GM12874 (cell line): ENCODE data around the gene RGL1.

Experiments used
- CTCF ChIP-seq: IDR thresholded peaks from 2 replicates; pipeline ENCODE4 v1.5.1; 2011; ENCODE audit warnings: low read depth, mild to moderate bottlenecking, control low read depth, low read length, moderate library complexity; ENCODE audit not compliant: insufficient read depth

The RGL1 gene

GRCh38 chr1:183961132-183961531 is 156.2 kb downstream of the RGL1 start:
- TF ChIP-seq CTCF: no peak

GRCh38 chr1:183962903-183963302 is 158.0 kb downstream of the RGL1 start:
- no peak for TF ChIP-seq CTCF

GRCh38 chr1:183965726-183966125 is 160.8 kb downstream of the RGL1 start:
- TF ChIP-seq CTCF: no peak

GRCh38 chr1:183966487-183966886 is 161.6 kb downstream of the RGL1 start:
- TF ChIP-seq CTCF: no peak

GRCh38 chr1:183967914-183968313 is 163.0 kb downstream of the RGL1 start:
- TF ChIP-seq CTCF: no peak

GRCh38 chr1:183968386-183968785 is 163.5 kb downstream of the RGL1 start:
- no peak for TF ChIP-seq CTCF

- no peak for TF ChIP-seq CTCF
Measured at GRCh38 chr1:183970516-183971300, 165.8 kb downstream of the RGL1 start.

- TF ChIP-seq CTCF: no peak
Measured at GRCh38 chr1:183975651-183976050, 170.7 kb downstream of the RGL1 start.
